Dermis microvascular lymphatic vessel endothelial cell (primary cell): ENCODE results near the gene ZDHHC4. TPM values are rescaled to one million over a fixed set of nuclear protein-coding genes. Genes with fewer than 3 reads are reported as not detected.
"Not testable (repeated sequence)": the region's sequence is repeated elsewhere in the genome, so short reads cannot be mapped to it uniquely, and the experiment has no call there.

Experiments used
- DNase-seq, 2 donors: peaks; one replicate each; pipeline versions ENCODE4 v3.0.0 to v3.0.0-alpha.2; 2010; ENCODE audit warnings: low read depth in 2 of 2
- total RNA-seq: library from RNA; depleted of rRNA; stranded (reverse); fragments of >200 nt; gene quantifications from 2 replicates; pipeline ENCODE4 v1.2.1, GENCODE V29; 2014

Gene ZDHHC4
- total RNA-seq, 1 donor from 2014 or later, result 24.0 TPM

- no peak for DNase-seq
These were observed 56.8 kb downstream of the ZDHHC4 start for GRCh38 chr7:6634021-6634420.

GRCh38 chr7:6634971-6635370 lies 57.7 kb downstream of the ZDHHC4 start:
- DNase-seq, result not testable (repeated sequence)

GRCh38 chr7:6636741-6637543 lies 59.7 kb downstream of the ZDHHC4 start, which contains the start of gene ZNF316:
Gene ZNF316, plus strand, starts transcription at chr7:6637318. Its CDS starts 5,092 bp downstream, at chr7:6642410.
- DNase-seq, result peak in 1 of 2 donors; percentile 55

- peak in 1 of 2 donors; percentile 57 for DNase-seq
These were observed 60.4 kb downstream of the ZDHHC4 start for GRCh38 chr7:6637544-6638229.

Other genes with a start within 250 kb of the ZDHHC4 start
- gene FAM220A, start 228.5 kb upstream of the ZDHHC4 start, total RNA-seq, result 10.4 and 12.1 TPM in 2 replicates
- 41.6 and 82.6 TPM in 2 replicates for gene RAC1, start 202.9 kb upstream of the ZDHHC4 start, total RNA-seq
- gene DAGLB, start 129.5 kb upstream of the ZDHHC4 start, total RNA-seq, result 17.3 and 18.3 TPM in 2 replicates
- gene KDELR2, start 93.3 kb upstream of the ZDHHC4 start, total RNA-seq, result 99.4 and 122 TPM in 2 replicates
- gene GRID2IP, start 26.0 kb upstream of the ZDHHC4 start, total RNA-seq, result 0.13 TPM in 1 of 2 replicates, not detected in the other
- gene INTS15, start 12.6 kb downstream of the ZDHHC4 start, total RNA-seq, result 8.7 and 13.9 TPM in 2 replicates
- gene ZNF853, start 38.2 kb downstream of the ZDHHC4 start, total RNA-seq, result 0.90 and 4.6 TPM in 2 replicates
- 8.1 and 16.7 TPM in 2 replicates for gene ZNF316, start 59.9 kb downstream of the ZDHHC4 start, total RNA-seq
- gene ZNF12, start 129.5 kb downstream of the ZDHHC4 start, total RNA-seq, result 12.7 and 20.5 TPM in 2 replicates
- gene RSPH10B2, start 176.6 kb downstream of the ZDHHC4 start, total RNA-seq, result 0.39 and 2.3 TPM in 2 replicates
- 34.1 and 42.4 TPM in 2 replicates for gene CCZ1B, start 248.8 kb downstream of the ZDHHC4 start, total RNA-seq